Measurements from ENCODE around the gene MKI67. TPM values are rescaled to one million over a fixed set of nuclear protein-coding genes. Genes with fewer than 3 reads are reported as not detected.

Gene MKI67
- total and polyA plus RNA-seq, 8 donors, result 0.61 to 60.8 (median 7.7) TPM

DNA sequence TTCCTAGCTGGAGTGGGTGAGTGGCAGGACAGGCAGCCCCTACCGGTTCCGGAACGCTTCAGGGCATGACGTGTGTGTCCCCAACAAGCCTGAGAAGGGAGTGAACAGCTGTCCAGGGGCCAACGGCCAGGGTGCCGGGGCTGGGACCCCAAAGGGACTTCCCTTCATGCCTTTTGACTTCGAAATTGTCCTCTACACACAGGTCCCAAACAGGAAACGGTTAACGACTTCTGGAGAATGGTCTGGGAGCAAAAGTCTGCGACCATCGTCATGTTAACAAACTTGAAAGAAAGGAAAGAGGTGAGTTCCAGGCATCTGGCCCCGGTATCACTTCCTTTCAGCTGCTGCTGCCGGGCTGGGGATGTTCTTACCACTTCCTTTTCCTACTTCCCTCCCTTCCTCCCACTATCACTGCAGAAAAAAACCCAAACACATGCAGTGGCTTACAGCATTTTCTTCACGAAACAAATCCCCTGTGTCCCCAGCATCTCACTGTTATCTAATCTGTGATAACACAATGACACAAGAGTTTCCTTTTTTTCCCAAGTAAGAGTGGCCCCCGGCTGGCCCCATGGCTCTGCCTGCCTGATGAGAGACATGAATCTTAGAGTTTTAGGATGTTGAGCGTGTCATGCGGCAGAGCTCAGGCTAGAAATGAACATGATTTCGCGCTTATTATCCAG is 63.2 kb downstream of the MKI67 start:
- H3K9me3 ChIP-seq, result no peaks in the 10 kb centered on the region
- TF ChIP-seq EP300 (IDR thresholded peaks at IDR 0.05) (no peak), POLR2AphosphoS5 (IDR thresholded peaks at IDR 0.05) (peak in 1 of 3 donors; percentile 25)
- peaks cover 13 to 39% (median 16%) of the 10 kb centered on the region in 4 donors for H3K4me1 ChIP-seq
- peaks cover 7 to 67% (median 43%) of the 10 kb centered on the region in 4 donors for H3K36me3 ChIP-seq
- no peaks in the 10 kb centered on the region for H3K27me3 ChIP-seq
- H3K4me3 ChIP-seq, result peak overlapping the region in 2 of 4 donors; percentile 5 to 7
- intact Hi-C loops (cut with DNase I; ENCODE audit: low total_unique reads), result no loop called here
- 50 to 62% (median 55%) methylated on average over 19 of the region's 19 CpGs for WGBS, 5 donors
- H3K27ac ChIP-seq, result peak overlapping the region; percentile 29 to 87 (median 70)
- DNase-seq, result peak in 1 of 2 donors; percentile 67

DNA sequence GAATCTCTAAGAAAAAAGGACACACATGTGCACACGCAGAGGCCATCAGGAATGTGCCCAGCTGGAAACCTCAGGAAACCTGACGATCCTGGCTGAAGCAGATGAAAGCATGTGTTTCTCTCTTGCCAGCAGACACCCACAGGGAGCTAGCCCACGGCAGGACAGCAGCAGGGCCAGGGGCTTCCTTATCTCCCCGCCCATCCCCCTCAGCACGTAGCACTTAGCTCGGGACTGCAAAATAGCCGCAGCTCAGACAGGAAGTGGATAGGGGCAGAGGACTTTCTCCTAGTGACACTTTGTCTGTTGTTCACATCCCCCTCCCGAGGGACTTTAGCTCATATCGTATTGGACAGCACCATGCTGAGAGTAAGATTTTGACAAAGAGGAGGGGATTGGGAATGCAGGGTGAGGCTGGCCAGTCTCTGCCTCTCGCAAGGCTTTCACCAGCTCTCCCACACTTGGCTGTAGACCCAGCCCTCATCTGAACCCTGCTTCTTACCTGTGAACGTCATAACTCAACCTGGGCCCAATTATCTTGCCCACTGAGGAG is 63.8 kb downstream of the MKI67 start:
- H3K9me3 ChIP-seq, result no peaks in the 10 kb centered on the region
- H3K36me3 ChIP-seq, result peaks cover 6 to 65% (median 40%) of the 10 kb centered on the region in 4 donors
- H3K4me3 ChIP-seq, result peak overlapping the region in 1 of 4 donors; percentile 5
- peak in 1 of 2 donors; percentile 53 for DNase-seq
- peaks cover 13 to 39% (median 16%) of the 10 kb centered on the region in 4 donors for H3K4me1 ChIP-seq
- intact Hi-C loops (cut with DNase I; ENCODE audit: low total_unique reads), result no loop called here
- WGBS, 5 donors, result 39 to 70% (median 59%) methylated on average over 9 to 11 of the region's 11 CpGs
- no peak for TF ChIP-seq POLR2A (IDR thresholded peaks at IDR 0.05)
- no peak for TF ChIP-seq EP300 (IDR thresholded peaks at IDR 0.05)
- TF ChIP-seq, protein P1, sequence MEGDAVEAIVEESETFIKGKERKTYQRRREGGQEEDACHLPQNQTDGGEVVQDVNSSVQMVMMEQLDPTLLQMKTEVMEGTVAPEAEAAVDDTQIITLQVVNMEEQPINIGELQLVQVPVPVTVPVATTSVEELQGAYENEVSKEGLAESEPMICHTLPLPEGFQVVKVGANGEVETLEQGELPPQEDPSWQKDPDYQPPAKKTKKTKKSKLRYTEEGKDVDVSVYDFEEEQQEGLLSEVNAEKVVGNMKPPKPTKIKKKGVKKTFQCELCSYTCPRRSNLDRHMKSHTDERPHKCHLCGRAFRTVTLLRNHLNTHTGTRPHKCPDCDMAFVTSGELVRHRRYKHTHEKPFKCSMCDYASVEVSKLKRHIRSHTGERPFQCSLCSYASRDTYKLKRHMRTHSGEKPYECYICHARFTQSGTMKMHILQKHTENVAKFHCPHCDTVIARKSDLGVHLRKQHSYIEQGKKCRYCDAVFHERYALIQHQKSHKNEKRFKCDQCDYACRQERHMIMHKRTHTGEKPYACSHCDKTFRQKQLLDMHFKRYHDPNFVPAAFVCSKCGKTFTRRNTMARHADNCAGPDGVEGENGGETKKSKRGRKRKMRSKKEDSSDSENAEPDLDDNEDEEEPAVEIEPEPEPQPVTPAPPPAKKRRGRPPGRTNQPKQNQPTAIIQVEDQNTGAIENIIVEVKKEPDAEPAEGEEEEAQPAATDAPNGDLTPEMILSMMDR (IDR thresholded peaks at IDR 0.05), result no peak
- TF ChIP-seq POLR2AphosphoS5 (IDR thresholded peaks at IDR 0.05), result no peak
- no peaks in the 10 kb centered on the region for H3K27me3 ChIP-seq
- H3K27ac ChIP-seq, result peak overlapping the region; percentile 29 to 87 (median 70)

DNA sequence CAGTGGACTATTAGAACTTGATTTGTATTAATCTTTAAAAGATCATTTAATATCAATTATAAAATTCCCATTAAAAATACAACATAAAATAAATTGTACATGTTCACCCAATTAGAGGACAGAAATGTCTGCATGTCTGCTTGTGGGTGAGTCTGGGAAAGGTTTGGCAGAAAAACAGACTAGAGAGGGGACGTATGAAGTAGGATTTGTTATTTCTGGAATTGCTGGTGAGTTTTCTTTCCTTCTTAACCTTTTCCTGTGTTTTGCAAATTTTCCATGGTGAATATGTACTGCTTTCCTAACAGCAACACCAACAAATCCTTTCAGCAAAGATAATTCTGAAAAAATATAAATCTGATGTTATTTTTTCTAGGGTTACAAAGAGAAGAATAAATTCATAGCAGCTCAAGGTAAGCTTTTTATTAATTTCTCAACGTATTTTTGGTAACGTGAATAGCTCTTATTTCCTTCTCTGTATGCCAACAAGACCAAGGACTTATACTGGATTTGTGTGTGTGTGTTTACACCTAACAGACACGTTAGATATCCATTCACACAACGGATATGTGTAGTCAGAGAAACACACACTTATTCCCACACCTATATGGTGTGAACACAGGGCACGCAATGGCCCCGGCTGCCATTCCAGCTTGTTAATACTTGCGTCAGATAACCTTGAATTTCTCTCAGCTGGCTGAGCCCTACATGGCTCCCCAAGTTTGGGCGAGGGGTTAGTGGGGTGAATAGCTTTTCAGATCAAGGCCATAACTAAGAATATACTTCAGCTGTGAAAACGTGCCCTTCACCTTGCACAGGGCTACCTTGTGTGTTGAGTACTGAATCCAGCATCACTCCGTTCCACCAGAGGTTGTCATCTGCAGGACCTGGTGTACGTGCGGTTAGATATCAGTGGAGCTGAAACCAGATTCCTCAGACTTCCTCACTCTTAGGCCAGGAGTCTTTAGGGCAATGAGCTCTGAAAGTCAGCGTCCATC is 64.6 kb downstream of the MKI67 start:
- Histone ChIP-seq H3K27me3 (no peaks in the 10 kb centered on the region), H3K4me1 (peaks cover 13 to 39% (median 16%) of the 10 kb centered on the region in 4 donors), H3K9me3 (no peaks in the 10 kb centered on the region), H3K36me3 (peaks cover under 1 to 65% (median 38%) of the 10 kb centered on the region in 4 donors), H3K27ac (peak overlapping the region in 3 of 5 donors; percentile 61 to 87 (median 81)), H3K4me3 (no peak overlapping the region)
- WGBS, 5 donors, result 77 to 90% (median 84%) methylated on average over 14 of the region's 14 CpGs
- no peak for DNase-seq
- TF ChIP-seq EP300 (IDR thresholded peaks at IDR 0.05), result no peak
- no peak for TF ChIP-seq POLR2A (IDR thresholded peaks at IDR 0.05)
- no peak for TF ChIP-seq POLR2AphosphoS5 (IDR thresholded peaks at IDR 0.05)
- intact Hi-C loops (cut with DNase I; ENCODE audit: low total_unique reads), result no loop called here

DNA sequence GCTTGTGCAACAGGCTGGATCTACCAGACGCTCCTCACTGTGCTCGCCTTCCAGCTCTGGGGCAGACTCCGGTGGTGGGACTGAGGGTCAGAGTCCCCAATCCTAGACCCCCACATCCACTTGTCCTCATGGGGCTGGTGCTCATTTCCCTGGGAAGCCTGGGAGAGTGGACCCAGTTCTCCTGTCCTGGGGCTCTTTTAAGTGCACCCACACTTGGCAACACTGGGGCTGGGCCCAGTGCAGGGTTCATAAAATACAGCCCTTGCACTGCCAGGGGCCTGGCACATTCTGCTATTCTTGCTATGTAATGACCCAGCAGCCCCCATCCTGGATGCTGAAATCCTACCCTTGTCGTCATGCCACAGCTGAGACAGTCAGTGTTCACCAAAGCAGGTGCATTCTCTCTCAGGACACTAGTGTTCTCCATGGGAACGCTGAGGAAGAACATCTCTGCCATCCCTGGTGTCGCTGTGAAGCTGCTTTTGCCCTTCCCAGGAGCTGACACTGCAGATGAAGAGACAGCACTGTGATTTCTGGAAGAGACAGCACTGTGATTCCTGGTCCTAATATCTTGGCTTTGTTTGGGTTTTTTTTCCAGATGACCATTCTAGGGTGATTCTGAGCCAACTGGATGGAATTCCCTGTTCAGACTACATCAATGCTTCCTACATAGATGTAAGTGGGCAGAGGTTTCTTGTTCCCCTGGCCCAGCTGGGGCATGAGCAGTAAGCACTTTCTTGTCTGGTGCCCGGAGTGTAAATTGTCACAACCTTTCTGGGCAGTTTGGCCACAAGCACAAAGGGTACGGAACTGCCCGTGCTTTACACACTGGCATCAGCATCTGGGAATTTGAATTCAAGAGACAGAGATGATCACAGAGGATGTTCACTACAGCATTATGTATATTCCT is 65.6 kb downstream of the MKI67 start:
- H3K36me3 ChIP-seq, result peaks cover 0 to 65% (median 39%) of the 10 kb centered on the region in 4 donors
- H3K4me1 ChIP-seq, result peaks cover 13 to 30% (median 15%) of the 10 kb centered on the region in 4 donors
- 84 to 96% (median 95%) methylated on average over 8 to 9 of the region's 9 CpGs for WGBS, 5 donors
- TF ChIP-seq POLR2AphosphoS5 (IDR thresholded peaks at IDR 0.05) (no peak), EP300 (IDR thresholded peaks at IDR 0.05) (no peak), POLR2A (IDR thresholded peaks at IDR 0.05) (no peak)
- TF ChIP-seq, protein P1 (IDR thresholded peaks at IDR 0.05), result no peak
- no peaks in the 10 kb centered on the region for H3K27me3 ChIP-seq
- no peaks in the 10 kb centered on the region for H3K9me3 ChIP-seq
- intact Hi-C loops (cut with DNase I; ENCODE audit: low total_unique reads), result no loop called here
- no peak overlapping the region for H3K27ac ChIP-seq
- H3K4me3 ChIP-seq, result no peak overlapping the region
- DNase-seq, result no peak

Data from stomach (tissue), 9 donors.